HG03432 (cell line): ENCODE measurements around the gene SDF4.

Experiments
- ATAC-seq: cut with Tn5 transposase; IDR thresholded peaks from one replicate; pipeline ENCODE4 v1.9.1; 2021; ENCODE audit warnings: mild to moderate bottlenecking, moderate library complexity; ENCODE audit not compliant: unreplicated experiment

The SDF4 gene

GRCh38 chr1:1242461-1243265, 10.9 kb upstream of the SDF4 start:
- ATAC-seq: no peak

DNA sequence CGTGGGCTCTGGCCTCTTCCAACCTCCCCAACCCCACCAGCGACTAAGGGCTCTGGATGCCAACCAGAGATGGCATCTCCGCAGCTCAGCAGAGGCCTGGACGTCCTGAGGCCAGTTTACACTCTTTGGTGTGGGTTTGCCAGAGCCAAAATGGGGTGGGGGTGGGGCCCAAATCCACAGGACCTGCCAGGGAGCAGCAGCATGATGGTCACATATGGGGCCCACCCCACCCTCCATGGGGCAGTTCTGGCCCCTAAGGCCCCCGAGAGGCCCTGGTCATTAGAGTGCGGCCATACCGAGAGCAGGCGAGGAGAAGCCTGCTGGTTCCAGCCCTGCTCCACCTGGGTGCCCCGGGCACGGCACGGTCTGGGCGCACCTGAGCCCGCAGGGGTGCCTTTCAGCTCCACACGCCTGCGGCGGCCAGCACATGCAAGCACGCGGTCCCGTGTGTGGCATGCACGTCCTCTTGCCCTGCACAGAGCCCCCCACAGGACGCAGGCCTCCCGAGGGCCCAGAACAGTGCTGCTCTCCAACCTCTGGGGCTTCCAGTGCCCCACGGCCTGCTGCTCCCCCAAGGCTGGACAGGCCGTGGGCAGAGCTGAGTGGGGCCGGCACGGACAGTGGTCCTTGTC, 9.9 kb upstream of the SDF4 start:
- no peak for ATAC-seq

DNA sequence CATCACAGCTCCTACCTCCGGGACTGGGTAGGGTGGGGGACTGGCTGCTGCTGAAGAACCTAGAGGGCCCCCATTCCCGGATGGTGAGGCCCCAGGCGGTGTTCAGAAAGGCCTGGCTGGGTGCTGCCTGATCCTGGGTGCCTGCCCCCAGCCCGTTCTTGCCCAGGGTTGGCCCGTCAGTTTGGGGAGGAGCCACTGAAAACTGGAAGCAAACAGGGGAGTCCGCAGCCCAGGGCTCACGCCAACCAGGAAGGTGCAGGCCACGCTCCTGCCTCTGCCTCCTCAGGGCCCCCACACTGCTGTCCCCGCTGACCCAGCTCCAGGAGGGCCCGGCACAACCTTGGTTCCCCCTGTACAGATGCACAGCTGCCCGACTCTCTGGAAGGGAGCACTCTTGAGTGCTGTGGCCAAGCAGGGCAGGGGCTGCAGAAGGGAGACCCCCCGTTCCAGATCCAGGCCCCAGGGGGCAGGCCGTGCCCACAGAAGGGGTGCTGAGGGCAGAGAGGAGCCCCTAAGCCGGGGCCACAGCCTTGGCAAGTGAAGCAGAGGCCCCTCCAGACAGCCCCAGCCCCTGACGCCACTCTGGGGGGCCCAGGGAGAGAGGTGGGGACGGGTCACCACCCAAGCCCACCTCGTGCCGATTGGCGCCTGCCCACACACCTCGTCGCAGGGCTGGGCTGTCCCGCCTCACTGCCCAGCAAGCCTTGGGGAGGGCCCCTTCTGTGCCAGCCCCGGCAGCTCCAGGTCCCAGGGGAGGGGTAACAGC, 9.2 kb upstream of the SDF4 start:
- ATAC-seq: no peak

DNA sequence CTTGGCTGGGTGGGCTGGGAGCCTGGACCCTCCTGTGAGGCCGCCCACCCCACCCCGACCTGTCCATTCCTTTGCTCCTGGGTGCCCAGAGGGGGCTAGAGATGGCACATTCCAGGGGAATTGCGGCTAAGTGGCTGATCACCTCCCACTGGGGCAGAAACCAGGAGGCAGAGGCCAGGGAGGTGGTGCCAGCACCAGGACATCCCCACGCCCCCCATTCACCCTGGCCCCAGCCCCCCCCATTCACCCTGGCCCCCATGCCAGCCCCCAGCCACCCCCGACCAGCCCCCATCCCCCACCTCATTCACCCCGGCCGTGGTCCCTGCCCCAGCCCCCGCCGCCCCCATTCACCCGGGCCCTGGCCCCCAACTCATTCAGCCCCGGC, 8.5 kb upstream of the SDF4 start:
- no peak for ATAC-seq

DNA sequence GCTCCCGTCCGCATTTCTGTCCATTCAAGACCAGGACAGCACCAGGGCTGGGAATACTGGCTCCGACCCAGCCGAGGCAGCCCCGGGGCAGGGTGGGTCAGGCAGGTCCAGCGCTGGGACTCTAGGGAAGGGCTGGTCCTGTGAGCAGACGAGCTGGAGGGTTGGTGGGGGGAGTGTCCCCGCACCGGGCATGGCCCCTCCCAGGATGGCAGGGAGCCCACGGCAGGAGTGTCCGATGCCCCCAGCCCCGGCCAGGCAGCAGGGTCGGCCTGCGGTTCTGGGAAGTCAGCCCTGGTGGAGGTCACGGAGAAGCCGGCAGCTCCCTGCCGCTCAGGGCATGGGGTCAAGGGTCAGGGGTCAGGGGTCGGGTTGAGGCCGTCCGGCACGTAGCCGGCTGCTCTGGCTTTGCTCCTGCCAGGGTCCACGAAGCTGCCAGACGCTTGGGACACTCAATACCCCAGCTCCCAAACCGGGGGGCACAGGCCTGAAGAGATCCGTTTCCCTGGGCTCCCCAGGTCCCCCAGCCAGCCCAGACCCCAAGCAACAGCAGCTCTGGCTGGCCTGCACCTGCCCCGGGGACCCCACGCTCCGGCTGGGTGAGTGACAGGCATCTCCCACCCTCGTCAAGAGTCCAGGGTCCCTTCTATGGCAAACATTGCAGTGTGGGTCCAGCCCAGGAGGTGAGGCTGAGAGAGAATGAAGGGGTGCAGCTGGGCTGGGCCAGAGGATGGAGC, 8.0 kb upstream of the SDF4 start:
- no peak for ATAC-seq

DNA sequence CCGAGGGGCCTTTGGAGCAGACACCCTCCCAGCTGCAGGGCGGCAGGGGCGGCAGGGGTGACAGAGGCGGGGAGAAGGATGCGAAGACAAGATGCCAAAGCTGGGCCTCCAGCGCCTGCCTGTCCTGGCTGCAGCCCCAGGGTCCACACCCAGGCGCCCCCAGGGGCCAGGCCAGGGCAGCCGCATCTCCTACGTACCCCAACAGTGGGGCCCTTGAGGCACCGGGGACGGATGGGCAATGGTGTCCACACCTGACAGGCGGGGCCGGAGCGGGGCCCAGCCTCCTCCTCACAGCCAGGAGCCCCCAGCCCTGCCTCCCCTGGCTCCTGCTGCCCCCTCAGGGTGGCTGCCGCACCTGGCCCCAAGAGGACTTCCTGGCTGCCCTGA, 7.4 kb upstream of the SDF4 start:
- no peak for ATAC-seq

- ATAC-seq: no peak
These were observed 6.9 kb upstream of the SDF4 start for GRCh38 chr1:1238702-1239178.

DNA sequence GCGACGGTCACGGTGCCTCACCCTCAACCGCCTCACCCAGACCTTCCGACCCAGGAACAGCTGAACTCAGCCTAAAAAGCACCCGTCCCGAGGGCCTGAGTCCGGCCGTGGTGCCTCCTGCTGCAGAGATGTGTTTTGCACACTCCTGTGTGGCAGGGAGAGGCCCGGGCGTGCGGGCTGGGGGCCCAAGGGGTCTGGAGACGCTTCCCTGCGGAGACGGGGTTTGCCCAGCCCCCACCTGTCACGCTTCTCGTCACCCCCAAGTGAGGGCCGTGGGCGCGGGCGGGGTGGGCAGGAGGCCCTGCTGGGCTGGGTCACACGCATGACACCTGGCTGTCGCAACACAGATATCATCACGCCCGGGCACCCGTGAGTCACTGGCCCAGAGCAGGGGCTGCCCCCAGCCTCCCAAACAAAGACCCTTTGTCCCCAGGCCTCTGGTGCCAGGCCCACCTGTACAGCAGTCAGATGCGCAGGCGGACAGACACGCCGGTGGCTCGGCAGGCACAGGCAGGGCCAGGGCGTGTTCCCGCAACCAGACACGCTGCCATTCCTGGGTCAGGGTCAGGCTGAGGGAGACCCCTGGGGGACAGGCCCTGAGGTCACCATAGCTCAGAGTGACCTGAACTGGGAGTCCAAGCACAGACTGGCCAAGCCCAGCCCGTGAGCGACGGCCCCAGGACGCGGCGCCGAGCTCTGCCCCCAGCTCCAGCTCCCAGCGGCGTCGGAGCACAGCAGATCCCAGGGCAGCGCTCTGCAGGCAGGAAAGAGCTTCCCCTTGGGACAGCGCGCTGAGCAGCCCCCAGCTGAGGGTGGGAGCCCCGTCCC, 6.3 kb upstream of the SDF4 start:
- ATAC-seq: no peak

GRCh38 chr1:1236945-1237873, 5.4 kb upstream of the SDF4 start:
- ATAC-seq: no peak

DNA sequence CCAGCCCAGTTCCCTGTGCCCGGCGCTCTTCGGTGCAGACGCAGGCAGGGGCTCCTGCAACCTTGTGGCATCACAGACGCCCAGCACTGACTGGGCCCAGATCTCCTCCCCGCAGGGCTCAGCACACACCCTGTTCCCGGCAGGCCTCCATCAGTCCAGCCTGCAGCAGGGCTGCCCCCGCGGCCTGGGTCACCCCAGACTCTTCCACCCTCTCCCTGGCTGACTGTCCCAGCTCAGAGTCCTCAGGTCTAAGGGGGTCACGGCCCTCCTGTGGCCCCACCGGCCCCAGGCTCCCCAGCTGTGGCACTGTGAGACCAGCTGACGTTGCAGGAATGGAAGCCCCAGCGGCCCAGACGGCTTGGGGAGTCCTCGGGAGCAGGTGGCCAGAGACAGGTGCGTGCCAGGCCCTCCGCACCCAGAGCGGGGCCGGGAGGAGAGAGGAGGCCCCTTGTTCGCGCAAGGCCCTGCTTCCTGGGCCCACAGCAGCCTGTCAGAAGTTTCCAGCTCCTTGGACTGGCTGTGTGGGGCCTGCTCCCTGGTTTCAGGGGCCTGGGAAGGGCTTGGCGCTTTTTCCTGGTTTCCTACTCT, 4.5 kb upstream of the SDF4 start:
- ATAC-seq: no peak

DNA sequence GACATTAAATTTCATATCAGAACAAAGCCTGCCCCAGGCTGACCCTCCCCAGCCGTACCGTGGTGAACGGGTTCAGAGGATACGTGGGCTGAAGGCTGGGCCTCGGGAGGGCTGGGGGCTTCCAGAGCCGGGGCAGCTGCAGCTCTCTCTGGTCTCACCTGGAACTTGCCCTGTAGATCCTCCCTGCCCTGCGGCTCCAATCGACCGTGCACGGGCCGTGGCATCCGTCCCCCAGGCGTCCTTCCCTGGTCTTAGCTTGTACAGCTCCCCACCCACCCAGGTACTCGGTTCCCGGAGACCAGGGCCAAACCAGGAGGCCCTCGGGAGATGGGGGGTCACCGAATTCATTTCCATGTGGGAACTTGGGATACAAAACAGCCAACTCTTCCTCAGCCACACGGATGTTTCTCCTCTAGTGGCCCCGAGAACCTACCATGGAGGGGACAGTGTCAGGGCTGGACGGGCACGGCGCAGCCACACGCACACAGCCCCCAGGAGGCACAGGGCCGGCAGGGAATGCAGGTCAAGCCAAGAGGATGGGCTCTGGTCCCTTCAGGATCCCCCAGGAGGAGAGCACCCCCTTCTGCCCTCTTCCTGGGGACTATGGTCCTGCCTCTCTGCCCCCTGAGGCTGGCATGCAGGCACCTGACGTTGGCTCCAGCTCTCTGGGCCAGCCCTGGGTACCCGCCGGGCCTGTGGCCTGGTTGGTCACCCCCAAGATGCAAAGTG, 3.4 kb upstream of the SDF4 start:
- no peak for ATAC-seq

GRCh38 chr1:1234180-1234808, 2.5 kb upstream of the SDF4 start:
- no peak for ATAC-seq

GRCh38 chr1:1233567-1233892, 1.7 kb upstream of the SDF4 start:
- no peak for ATAC-seq

GRCh38 chr1:1232796-1233566, 1.2 kb upstream of the SDF4 start:
- no peak for ATAC-seq

DNA sequence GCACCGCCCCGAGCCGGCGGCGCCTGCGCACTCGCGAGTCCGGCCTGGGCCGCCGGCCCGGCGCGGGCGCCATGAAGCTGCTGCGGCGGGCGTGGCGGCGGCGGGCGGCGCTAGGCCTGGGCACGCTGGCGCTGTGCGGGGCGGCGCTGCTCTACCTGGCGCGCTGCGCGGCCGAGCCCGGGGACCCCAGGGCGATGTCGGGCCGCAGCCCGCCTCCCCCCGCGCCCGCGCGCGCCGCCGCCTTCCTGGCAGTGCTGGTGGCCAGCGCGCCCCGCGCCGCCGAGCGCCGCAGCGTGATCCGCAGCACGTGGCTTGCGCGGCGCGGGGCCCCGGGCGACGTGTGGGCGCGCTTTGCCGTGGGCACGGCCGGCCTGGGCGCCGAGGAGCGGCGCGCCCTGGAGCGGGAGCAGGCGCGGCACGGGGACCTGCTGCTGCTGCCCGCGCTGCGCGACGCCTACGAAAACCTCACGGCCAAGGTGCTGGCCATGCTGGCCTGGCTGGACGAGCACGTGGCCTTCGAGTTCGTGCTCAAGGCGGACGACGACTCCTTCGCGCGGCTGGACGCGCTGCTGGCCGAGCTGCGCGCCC, 501 bp upstream of the SDF4 start, which contains the start of gene B3GALT6:
Gene B3GALT6, plus strand, starts transcription at position 30 of the 588 bp plus-strand sequence. Its CDS starts 42 bp downstream, at position 72.
- peak; percentile 6 for ATAC-seq

DNA sequence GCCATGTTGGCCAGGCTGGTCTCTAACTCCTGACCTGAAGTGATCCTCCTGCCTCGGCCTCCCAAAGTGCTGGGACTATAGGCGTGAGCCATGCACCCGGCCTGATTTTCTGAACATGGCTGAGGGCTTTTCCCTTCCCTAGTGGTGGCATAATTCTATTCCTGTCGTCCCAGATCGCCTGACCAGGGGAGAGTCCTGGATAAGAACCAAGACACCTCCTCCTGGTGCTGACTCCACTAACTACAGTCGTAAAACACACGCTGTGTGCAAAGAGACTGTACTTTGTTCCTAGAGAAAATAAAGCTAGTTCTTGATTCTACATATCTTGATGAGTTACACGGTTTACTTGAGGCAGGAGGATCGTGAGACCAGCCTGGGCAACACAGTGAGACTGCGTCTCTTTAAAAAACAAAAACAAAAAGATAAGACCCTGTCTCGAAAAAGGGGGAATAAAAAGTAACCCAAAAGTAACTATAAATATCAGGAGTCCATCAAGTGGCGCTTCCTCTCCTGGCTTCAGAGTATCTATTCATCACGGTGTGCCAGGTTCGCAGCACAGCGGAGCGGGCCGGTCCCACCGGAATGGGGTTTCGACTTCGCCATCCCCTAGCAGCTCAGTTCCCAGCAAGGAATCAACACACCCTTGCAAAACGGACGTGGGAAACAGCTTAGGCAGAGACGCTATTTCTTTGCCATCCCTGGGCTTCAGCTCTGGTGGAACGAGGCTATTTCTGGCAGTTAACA, 973 bp downstream of the SDF4 start:
- ATAC-seq: no peak
